Mesenteric fat pad (tissue), 1 donor: ENCODE data around the gene CKLF. TPM values are rescaled to one million over a fixed set of nuclear protein-coding genes. Genes with fewer than 3 reads are reported as not detected.
"Not testable (repeated sequence)": the region's sequence is repeated elsewhere in the genome, so short reads cannot be mapped to it uniquely, and the experiment has no call there.

ENCODE experiments used
- DNase-seq: peaks from one replicate; pipeline ENCODE4 v3.0.0-alpha.2; 2020; ENCODE audit warnings: low spot score
- total RNA-seq: library from RNA; stranded (reverse); fragmentation: NEBNext Ultra II Directional; extraction: Animal tissue kit (Norgen Biotek cat#: 25700); gene quantifications from one replicate; pipeline ENCODE4 v1.2.1, GENCODE V29; 2021
- donor health status: DM: yes; HTN: yes; CAD: no.

CKLF gene
- total RNA-seq, 1 donor from 2014 or later, result 41.6 TPM

- no peak for DNase-seq
These were observed 40.4 kb downstream of the CKLF start for GRCh38 chr16:66592814-66593213.

DNA sequence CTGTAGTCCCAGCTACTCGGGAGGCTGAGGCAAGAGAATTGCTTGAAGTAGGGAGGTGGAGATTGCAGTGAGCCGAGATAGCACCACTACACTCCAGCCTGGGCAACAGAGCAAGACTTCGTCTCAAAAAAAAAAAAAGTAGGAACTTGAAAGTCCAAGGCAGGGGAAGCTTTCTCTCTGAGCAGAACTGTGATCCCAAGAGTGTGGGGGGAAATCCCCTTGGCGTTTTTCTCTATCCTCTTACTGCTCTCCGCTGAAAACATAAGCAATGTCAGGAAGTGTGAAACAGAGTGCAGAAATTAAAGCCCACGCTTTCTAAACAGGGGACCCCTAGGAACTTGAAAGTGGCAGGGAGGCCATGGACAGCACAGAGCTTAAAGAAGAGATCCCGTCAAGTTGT is 42.4 kb downstream of the CKLF start:
- DNase-seq, result no peak

- not testable (repeated sequence) for DNase-seq
These were observed 44.2 kb downstream of the CKLF start for GRCh38 chr16:66596559-66596958.

DNA sequence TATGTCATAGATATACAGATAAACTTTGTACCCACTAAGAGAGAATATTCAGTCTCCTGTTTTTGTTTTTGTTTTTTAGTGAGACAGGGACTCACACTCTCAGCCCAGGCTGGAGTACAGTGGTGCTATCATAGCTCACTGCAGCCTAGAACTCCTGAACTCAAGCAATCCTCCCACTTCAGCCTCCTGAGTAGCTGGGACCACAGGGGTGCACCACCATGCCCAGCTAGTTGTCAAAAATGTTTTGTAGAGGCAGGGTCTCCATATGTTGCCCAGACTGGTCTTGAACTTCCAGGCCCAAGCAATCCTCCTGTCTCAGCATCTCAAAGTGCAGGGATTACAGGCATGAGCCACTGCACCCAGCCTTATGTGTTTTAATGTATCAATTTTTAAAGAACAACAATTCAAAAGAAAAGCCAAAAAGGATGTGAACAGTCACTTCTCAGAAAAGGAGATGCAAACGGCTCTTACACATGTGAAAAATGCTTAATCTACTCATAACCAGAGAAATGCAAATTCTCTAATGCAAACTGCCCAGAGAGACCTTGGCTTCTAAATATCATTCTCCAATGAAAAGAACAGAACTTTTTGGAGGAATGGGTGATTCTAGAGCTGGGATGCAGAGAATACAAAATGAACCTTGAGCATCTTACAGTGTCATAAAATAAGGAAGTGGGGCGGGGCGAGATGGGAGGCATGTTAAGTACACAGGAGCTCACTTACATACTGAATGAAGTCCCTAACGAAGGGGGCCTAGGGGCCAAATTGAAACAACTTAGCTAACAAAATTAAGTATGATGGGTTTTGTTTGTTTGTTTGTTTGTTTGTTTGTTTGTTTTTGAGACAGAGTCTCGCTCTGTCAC is 44.8 kb downstream of the CKLF start:
- no peak for DNase-seq

DNA sequence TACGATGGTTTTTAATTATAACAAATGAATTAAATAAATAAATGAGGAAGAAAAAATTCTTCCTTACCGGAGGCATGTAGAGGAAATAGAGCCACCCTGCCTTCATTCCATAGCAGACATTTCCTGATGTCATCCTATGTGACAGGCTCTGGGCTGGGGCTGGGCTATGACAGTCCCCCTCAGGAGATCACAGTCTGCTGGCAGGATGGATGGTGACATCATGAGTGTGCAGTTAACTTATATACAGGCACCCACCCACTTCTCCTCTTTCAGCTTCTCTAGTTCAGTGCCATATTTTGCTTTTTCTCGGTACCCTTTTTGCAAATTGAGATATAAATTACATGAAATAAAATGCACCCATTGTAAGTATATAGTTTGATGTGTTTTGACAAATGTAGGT is 45.7 kb downstream of the CKLF start:
- DNase-seq, result no peak

DNA sequence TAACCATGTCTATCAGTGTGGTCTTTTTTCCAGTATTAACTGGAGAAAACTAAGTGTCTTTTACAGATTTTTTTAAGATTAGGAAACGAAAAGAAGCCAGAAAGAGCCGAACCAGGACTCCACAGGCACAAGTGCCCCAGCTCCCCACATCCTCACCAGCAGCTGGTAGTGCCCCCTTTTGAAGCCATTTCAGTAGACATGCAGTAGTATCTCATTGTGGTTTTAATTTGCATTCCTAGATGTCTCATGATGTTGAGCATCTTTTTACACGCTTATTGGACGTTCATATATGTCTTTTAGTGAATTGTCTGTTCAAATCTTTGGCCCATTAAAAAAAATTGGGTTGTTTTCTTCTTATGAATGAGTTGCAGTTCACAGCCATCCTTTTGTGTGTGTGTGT is 47.4 kb downstream of the CKLF start:
- no peak for DNase-seq

DNA sequence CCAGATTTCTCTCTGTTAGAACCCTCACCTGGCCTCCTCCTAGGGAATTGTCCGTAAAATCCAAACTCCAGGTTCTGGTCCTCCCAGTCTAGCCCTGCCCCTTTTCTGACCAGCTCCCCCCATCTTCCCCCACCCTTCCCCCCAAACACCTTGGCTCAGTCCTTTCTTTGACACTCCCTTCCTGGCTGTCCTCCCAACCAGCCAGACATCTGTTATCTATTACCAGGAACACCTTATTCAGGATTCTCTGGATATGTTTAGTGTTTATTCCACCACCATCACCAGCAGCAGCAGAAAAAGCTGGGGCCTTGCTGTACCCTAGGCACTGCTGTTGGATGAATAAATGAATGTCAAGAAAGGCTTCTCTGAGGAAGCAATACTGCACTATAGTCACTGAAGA is 48.1 kb downstream of the CKLF start:
- DNase-seq, result no peak

DNA sequence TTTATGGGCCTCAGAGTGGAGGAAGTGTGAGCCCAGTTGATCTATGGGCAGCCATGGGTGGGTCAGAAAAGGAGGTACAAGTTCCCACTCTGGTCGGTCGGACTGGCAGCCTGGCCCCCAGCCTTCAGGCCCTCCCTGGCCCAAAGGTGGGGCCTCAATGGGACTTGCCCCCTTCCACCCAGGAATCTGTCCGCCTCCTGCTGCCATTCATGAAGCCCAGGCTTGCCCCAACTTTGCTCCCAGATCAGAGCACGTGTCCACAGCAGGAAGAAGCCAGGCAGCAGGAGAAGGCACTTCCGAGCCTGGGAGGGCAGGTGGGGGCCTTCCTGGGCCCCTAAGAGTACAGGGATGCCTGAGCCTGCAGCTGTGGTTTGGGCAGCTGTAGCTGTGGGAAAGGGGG is 49.1 kb downstream of the CKLF start:
- DNase-seq, result no peak

DNA sequence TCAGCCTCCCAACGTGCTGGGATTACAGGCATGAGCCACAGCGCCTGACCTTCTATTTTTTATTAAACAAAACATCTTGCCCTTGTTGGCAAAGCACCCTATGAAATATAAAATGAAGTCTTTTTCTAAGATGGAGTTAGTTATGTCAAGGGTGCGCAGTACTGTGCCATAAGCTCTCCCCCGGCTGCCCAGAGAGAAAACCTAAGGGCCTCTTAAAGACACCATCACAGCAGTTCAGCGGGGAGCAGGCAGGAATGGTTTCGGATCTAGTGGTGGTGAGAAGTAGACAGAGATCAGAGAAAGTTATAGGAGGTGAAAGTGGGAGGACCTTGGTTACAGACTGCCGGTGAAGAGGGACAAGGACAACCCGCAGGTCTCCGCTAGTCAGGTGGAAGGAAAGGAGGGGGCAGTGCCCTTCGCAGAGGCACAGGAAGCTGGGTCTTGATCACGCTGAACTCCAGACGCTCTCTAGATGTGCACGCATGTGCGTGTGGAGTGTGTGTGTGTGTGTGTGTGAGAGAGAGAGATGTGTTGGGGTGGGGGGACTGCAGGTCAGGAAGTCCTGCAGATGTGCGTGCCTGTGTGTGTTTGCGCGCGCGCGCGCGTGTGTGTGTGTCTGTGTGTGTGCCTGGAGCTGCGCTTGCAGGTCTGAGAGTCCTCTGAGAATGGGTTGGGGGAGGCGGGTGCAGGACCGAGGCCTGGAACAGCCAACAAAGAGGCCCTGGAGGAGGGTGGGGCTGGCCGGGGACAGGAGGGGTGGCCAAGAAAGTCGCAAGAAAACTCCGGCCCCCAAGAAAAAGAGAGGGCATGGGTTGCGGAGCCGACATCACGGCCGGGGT is 51.4 kb downstream of the CKLF start:
- DNase-seq, result no peak

DNA sequence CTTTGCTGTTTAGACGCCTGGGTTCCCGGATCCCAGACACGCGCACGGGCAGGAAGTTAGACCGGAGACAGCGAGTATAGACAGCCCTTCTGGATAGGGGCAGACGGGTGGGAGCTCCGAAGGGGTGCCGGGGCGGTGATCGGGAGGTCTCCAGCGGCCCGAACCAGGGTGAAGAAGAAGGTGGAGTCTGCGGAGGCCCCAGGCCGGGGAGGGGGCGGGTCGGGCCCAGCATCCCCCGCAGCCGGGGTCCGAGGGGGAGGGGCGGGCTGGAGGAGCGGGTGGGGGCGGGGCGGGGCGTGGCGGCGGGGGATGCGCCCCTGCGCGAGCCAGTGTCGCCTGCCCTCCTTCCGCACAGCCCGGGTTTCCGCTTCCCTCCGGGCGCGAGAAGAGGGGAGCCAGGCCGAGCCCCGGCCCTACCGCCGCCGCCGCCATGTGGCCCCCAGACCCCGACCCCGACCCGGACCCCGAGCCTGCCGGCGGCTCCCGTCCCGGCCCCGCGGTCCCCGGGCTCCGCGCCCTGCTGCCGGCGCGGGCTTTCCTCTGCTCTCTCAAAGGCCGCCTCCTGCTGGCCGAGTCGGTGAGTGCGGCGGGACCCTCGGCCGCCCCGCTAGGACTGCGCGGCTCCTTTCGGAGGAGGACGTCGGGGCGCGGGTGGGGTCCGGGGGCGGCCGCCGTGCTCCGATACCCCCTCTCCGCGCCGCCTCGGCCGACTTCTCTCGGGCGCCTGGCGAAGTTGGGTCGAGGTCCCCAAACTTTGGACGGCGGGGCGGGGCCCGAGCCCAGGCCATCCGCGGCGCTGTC is 52.2 kb downstream of the CKLF start, which contains the start of gene CMTM3:
TSS of gene CMTM3 (plus strand) at position 329 of the 801 bp plus-strand sequence. CDS start at position 431, 102 bp downstream.
- DNase-seq, result peak; percentile 93

- no peak for DNase-seq
These were observed 53.0 kb downstream of the CKLF start for GRCh38 chr16:66605177-66605978.

DNA sequence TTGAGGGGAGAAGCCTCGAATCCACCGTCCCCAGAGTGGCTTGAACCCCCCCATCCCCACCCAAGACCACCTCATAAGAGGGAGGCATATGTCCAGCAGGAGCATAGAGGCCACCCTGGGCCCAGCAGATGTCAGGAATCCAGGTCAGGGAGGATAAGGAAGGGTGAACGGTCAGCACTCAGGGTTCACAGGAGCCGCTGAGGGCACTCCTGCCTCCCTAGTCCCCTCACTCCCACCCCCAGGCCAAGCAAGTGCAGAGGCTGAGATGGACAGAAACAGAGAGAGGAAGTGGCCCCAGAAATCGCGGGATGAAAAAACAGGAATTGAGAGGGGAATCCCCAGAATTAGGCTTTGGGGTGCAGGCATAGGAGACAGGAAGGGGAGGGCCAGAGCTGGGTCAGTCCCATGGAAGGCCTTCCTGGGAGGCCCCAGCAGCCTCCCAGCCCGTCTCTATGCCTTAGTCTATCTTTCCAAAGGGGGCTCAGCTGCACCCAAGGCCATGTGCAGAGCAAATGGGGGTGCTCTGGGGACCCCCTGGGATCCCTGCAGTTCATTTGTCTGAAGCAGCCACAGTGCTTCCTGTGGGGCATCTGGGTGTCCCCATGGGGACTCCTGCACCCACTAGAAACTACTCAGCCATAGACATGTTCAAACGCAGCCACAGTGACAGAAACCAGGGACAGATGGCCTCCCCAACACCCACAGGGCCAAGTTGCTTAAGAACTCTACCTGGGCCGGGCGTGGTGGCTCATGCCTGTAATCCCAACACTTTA is 53.8 kb downstream of the CKLF start:
- no peak for DNase-seq

- no peak for DNase-seq
These were observed 56.1 kb downstream of the CKLF start for GRCh38 chr16:66608241-66609138.

GRCh38 chr16:66609139-66609510 is 56.7 kb downstream of the CKLF start:
- no peak for DNase-seq

DNA sequence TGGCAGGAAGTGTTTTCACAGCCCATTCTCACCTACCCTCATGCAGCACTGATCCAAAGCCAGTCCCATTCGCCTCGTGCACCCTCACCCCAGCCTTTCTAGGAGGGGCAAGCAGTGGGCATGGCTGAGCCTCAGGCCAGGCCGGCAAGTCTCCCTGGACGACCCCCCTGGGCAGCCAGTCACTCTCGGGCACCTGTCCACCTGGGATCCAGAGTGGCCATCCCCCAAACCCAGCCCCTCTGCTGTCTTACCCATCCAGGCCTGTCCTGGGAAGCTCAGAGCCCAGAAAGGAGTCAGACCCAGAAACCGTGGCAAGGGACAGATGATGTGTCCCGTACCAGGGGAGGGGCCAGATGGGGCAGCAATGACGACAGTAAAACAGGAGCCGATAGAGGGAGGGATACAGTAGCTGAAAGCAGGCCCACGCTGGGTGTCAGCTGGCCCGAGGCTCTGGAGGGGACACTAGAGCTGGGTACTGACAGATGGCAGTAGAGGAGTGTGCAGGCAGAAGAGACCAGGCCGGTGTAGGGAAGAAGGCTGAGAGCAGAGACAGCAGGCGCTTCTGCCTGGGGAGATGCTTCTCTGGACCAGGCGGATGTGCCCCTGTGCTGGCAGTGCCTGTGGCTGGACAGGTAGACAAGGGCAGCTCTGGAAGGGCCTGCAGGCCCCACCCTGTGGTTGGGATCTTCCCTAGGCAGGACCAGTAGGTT is 57.9 kb downstream of the CKLF start:
- DNase-seq, result no peak

GRCh38 chr16:66611911-66612310 is 59.5 kb downstream of the CKLF start:
- DNase-seq, result not testable (repeated sequence)

DNA sequence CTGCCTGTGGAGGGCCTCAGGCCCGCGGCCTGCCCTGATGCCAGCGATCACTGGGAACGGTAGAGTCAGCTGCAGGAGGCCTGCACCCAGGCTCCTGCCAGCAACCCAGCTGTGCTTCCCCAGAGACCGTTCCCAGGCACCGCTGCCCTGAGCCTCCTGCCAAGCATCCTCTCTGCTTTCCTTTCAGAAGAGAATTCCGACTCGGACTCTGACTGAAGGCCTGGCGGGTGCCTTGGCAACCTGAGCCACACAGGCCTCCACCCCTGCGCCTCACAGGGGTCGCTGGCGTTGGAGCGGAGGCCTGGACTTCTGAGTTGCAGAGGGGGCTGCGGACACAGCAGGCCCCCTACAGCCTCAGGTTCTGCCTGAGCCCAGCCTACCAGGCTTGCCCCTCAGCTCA is 60.0 kb downstream of the CKLF start:
- DNase-seq, result no peak

GRCh38 chr16:66614161-66614802 is 61.9 kb downstream of the CKLF start:
- DNase-seq, result no peak
